Osteocyte (in vitro differentiated cells): ENCODE measurements around the gene TP53TG3F. TPM values are rescaled to one million over a fixed set of nuclear protein-coding genes. Genes with fewer than 3 reads are reported as not detected.
"Not testable (repeated sequence)": the region's sequence is repeated elsewhere in the genome, so short reads cannot be mapped to it uniquely, and the experiment has no call there.

ENCODE experiments used
- DNase-seq: peaks from one replicate; pipeline ENCODE4 v3.0.0; 2021; ENCODE audit warnings: mixed read lengths; ENCODE audit not compliant: unreplicated experiment; ENCODE audit errors: extremely low spot score
- H3K27ac Mint-ChIP-seq: one replicate; pipeline ENCODE4 v1.8.0; 2021; ENCODE audit warnings: mild to moderate bottlenecking, mixed read lengths; ENCODE audit not compliant: unreplicated experiment
- H3K27me3 Mint-ChIP-seq: one replicate; pipeline ENCODE4 v1.8.0; 2021; ENCODE audit warnings: mixed read lengths; ENCODE audit not compliant: unreplicated experiment
- H3K36me3 Mint-ChIP-seq: one replicate; pipeline ENCODE4 v1.8.0; 2021; ENCODE audit warnings: mixed read lengths; ENCODE audit not compliant: unreplicated experiment
- H3K4me1 Mint-ChIP-seq: one replicate; pipeline ENCODE4 v1.8.0; 2021; ENCODE audit warnings: mixed read lengths; ENCODE audit not compliant: unreplicated experiment
- H3K4me3 Mint-ChIP-seq: one replicate; pipeline ENCODE4 v1.8.0; 2021; ENCODE audit warnings: mild to moderate bottlenecking, moderate library complexity, mixed read lengths; ENCODE audit not compliant: unreplicated experiment
- H3K9me3 Mint-ChIP-seq: one replicate; pipeline ENCODE4 v1.8.0; 2021; ENCODE audit warnings: mixed read lengths; ENCODE audit not compliant: unreplicated experiment
- long read RNA-seq: library from polyadenylated mRNA; unstranded; transcript quantifications from one replicate; pipeline ENCODE4 v2.0.0, GENCODE V29; 2021
- total RNA-seq: library from RNA; stranded (reverse); gene quantifications from 2 replicates; pipeline ENCODE4 v1.2.1, GENCODE V29; 2021

TP53TG3F gene, protein sequence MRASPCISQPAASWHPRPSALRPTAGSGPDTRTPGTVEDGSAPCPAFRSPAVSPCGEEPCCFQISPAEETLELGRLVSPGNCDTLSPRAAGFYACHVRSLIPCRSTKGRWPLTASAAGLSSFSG
- not detected in 2 replicates for total RNA-seq
- long read RNA-seq, result 0 reads

GRCh38 chr16:33459312-33459711 is at the start of gene TP53TG3F:
TP53TG3F (plus strand) TSS chr16:33459612; CDS start chr16:33459680, 68 bp downstream.
- H3K27me3 Mint-ChIP-seq, H3K9me3 Mint-ChIP-seq, DNase-seq, H3K4me1 Mint-ChIP-seq, H3K36me3 Mint-ChIP-seq, H3K27ac Mint-ChIP-seq, H3K4me3 Mint-ChIP-seq: not testable (repeated sequence)

DNA sequence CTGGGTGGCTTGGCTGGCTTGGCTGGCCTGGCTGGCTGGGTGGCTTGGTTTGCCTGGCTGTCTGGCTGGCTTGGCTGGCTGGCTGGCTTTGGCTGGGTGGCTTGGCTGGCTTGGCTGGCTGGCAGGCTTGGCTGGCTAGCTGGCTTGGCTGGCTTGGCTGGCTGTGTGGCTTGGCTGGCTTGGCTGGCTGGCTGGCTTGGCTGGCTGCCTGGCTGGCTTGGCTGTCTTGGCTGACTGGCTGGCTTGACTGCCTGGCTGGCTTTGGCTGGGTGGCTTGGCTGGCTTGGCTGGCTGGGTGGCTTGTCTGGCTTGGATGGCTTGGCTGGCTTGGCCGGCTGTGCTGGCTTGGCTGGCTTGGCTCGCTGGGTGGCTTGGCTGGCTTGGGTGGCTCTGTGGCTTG is 32.2 kb downstream of the TP53TG3F start:
- H3K9me3 Mint-ChIP-seq, H3K4me1 Mint-ChIP-seq, H3K4me3 Mint-ChIP-seq, DNase-seq, H3K27me3 Mint-ChIP-seq, H3K27ac Mint-ChIP-seq, H3K36me3 Mint-ChIP-seq: not testable (repeated sequence)

DNA sequence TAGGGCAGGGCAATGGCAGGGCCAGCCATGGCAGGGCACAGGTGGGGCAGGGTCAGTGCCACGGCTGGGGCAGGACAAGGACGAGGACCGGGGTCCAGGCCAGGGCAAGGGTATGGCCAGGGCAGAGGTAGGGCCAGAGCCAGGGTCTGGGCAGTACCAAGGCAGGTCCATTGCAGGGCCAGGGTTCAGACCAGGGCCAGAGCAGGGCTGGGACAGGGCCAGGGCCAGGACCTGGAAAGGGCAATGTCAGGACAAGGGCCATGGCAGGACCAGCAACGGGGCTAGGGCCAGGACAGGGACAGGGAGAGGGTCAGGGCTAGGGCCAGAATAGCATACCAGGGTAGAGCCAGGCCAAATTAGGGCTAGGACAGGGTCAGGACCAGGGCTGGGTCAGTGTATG is 47.8 kb downstream of the TP53TG3F start:
- H3K4me1 Mint-ChIP-seq, result not testable (repeated sequence)

DNA sequence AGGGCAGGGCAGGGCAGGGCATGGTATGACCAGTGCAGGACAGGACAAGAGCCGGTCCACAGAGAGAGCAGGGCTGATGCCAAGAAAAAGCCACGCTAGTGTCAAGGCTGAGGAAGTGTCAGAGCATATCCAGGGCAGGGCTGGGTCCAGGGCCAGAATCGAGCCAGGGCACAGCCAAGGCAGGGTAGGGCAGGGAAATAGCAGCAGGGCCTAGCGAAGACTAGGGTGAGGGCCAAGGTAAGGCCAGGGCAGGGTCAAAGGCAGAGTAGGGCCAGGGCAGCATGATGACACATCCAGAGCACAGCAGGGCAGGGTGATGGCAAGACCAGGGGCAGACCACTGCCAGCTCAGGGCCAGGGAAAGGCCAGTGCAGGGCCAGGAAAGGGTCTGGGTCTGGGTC is 49.7 kb downstream of the TP53TG3F start:
- not testable (repeated sequence) for H3K4me1 Mint-ChIP-seq, H3K4me3 Mint-ChIP-seq, DNase-seq, H3K9me3 Mint-ChIP-seq, H3K27me3 Mint-ChIP-seq, H3K27ac Mint-ChIP-seq, H3K36me3 Mint-ChIP-seq

More for the DNA sequence above, 47.8 kb downstream of the TP53TG3F start:
- H3K4me3 Mint-ChIP-seq, H3K9me3 Mint-ChIP-seq, H3K36me3 Mint-ChIP-seq, H3K27me3 Mint-ChIP-seq, H3K27ac Mint-ChIP-seq: not testable (repeated sequence)
- peak; percentile 67 for DNase-seq

GRCh38 chr16:33509906-33510305 is 50.5 kb downstream of the TP53TG3F start:
- not testable (repeated sequence) for DNase-seq, H3K4me1 Mint-ChIP-seq, H3K36me3 Mint-ChIP-seq, H3K9me3 Mint-ChIP-seq, H3K4me3 Mint-ChIP-seq, H3K27me3 Mint-ChIP-seq, H3K27ac Mint-ChIP-seq

Other genes with a start within 250 kb of the TP53TG3F start
- gene TP53TG3E, start 155.3 kb upstream of the TP53TG3F start, total RNA-seq, result not detected in 2 replicates
- not detected in 2 replicates for gene TP53TG3B, start 98.8 kb upstream of the TP53TG3F start, total RNA-seq